Effector CD8-positive, alpha-beta T cell (primary cell): ENCODE data around the gene SLC38A8.

Experiments used
- DNase-seq: peaks from one replicate; lab custom pipeline; 2025; lab: John Stamatoyannopoulos, UW

The SLC38A8 gene

GRCh38 chr16:84031556-84031955 lies 11.0 kb downstream of the SLC38A8 start:
- no peak for DNase-seq

- no peak for DNase-seq
These were observed 13.1 kb downstream of the SLC38A8 start for GRCh38 chr16:84029297-84030047.

GRCh38 chr16:84027625-84028024 lies 15.0 kb downstream of the SLC38A8 start:
- DNase-seq: no peak

GRCh38 chr16:84026606-84027005 lies 16.0 kb downstream of the SLC38A8 start:
- no peak for DNase-seq

- no peak for DNase-seq
These were observed 17.7 kb downstream of the SLC38A8 start for GRCh38 chr16:84024854-84025253.

GRCh38 chr16:84022644-84023043 lies 20.0 kb downstream of the SLC38A8 start:
- DNase-seq: no peak

- DNase-seq: no peak
These were observed 21.1 kb downstream of the SLC38A8 start for GRCh38 chr16:84021488-84021887.

GRCh38 chr16:84020353-84020752 lies 22.2 kb downstream of the SLC38A8 start:
- no peak for DNase-seq

GRCh38 chr16:84018710-84019109 lies 23.9 kb downstream of the SLC38A8 start:
- DNase-seq: no peak

- no peak for DNase-seq
These were observed 26.1 kb downstream of the SLC38A8 start for GRCh38 chr16:84016477-84016876.

- DNase-seq: no peak
These were observed 27.2 kb downstream of the SLC38A8 start for GRCh38 chr16:84015399-84015798.

- DNase-seq: no peak
These were observed 27.8 kb downstream of the SLC38A8 start for GRCh38 chr16:84014570-84015327.

- DNase-seq: peak; percentile 13
These were observed 28.6 kb downstream of the SLC38A8 start for GRCh38 chr16:84013787-84014569.

- no peak for DNase-seq
These were observed 33.3 kb downstream of the SLC38A8 start for GRCh38 chr16:84009282-84009681.

- DNase-seq: no peak
These were observed 34.6 kb downstream of the SLC38A8 start for GRCh38 chr16:84007965-84008364.

- DNase-seq: no peak
These were observed 35.1 kb downstream of the SLC38A8 start for GRCh38 chr16:84007520-84007919.

GRCh38 chr16:84005391-84005790 lies 37.2 kb downstream of the SLC38A8 start:
- DNase-seq: no peak

- no peak for DNase-seq
These were observed 38.2 kb downstream of the SLC38A8 start for GRCh38 chr16:84004442-84004841.

- DNase-seq: no peak
These were observed 39.6 kb downstream of the SLC38A8 start for GRCh38 chr16:84003038-84003437.

GRCh38 chr16:84001726-84002125 lies 40.9 kb downstream of the SLC38A8 start:
- DNase-seq: no peak

- no peak for DNase-seq
These were observed 41.5 kb downstream of the SLC38A8 start for GRCh38 chr16:84000989-84001642.

GRCh38 chr16:83998091-83998490 lies 44.5 kb downstream of the SLC38A8 start:
- no peak for DNase-seq
